OCI-LY7 (cell line): ENCODE results near the gene GRHL1. TPM values are rescaled to one million over a fixed set of nuclear protein-coding genes. Genes with fewer than 3 reads are reported as not detected.

Source experiments
- BruUV-seq: library from RNA; stranded (reverse); fragments of 400-500 nt; replicated peaks from 2 replicates; lab custom pipeline; 2021; lab: Mats Ljungman, UMichigan
- CTCF ChIA-PET: fragments of 300-600 bp; sonication (Branson Sonifier 250); formaldehyde crosslinking; loops from one replicate; lab custom pipeline; 2022; ENCODE audit warnings: antibody characterized with exemption; ENCODE audit not compliant: unreplicated experiment; lab: Charles Lee
- POLR2A ChIA-PET: fragments of 300-600 bp; sonication (Branson Sonifier 250); formaldehyde crosslinking; loops from one replicate; lab custom pipeline; 2022; ENCODE audit warnings: antibody characterized with exemption; lab: Charles Lee
- DNase-seq: peaks from one replicate; pipeline ENCODE4 v3.0.0-alpha.2; 2015; ENCODE audit warnings: low spot score
- H2AFZ ChIP-seq: fragments of 200-600 bp; sonication (generic), shearing (Covaris generic); 2 replicates; pipeline ENCODE4 v1.6.1; 2014; ENCODE audit warnings: mild to moderate bottlenecking, antibody characterized with exemption, low read length, moderate library complexity
- H3K27ac ChIP-seq: fragments of 200-600 bp; sonication (generic); 2 replicates; pipeline ENCODE4 v1.5.1; 2014; ENCODE audit warnings: mixed run types, low read depth, mild to moderate bottlenecking, moderate library complexity, low read length, inconsistent platforms; ENCODE audit not compliant: poor library complexity, severe bottlenecking
- H3K36me3 ChIP-seq: fragments of 200-600 bp; sonication (generic); 2 replicates; pipeline ENCODE4 v1.6.1; 2014; ENCODE audit warnings: mild to moderate bottlenecking, antibody characterized with exemption, low read length, moderate library complexity, mixed read lengths; ENCODE audit not compliant: insufficient read depth
- H3K4me1 ChIP-seq: fragments of 200-600 bp; sonication (generic); 2 replicates; pipeline ENCODE4 v1.5.1; 2014; ENCODE audit warnings: mild to moderate bottlenecking, low read length; ENCODE audit not compliant: insufficient read depth, poor library complexity, severe bottlenecking
- H3K4me2 ChIP-seq: fragments of 200-600 bp; sonication (generic); 2 replicates; pipeline ENCODE4 v1.6.1; 2014; ENCODE audit warnings: mild to moderate bottlenecking, low read length
- H3K4me3 ChIP-seq: fragments of 200-600 bp; sonication (generic); 2 replicates; pipeline ENCODE4 v1.5.1; 2014; ENCODE audit warnings: mild to moderate bottlenecking, low read depth, low read length; ENCODE audit not compliant: poor library complexity, severe bottlenecking
- H3K79me2 ChIP-seq: fragments of 200-600 bp; sonication (generic); 2 replicates; pipeline ENCODE4 v1.6.1; 2016; ENCODE audit warnings: low read depth, mild to moderate bottlenecking, low read length, moderate library complexity, mixed read lengths; ENCODE audit not compliant: insufficient read depth
- H3K9me2 ChIP-seq: fragments of 200-600 bp; sonication (generic); 2 replicates; pipeline ENCODE4 v1.6.1; 2016; ENCODE audit warnings: mild to moderate bottlenecking, low read length, mixed read lengths; ENCODE audit not compliant: insufficient read depth
- H3K9me3 ChIP-seq: fragments of 200-600 bp; sonication (generic); 2 replicates; pipeline ENCODE4 v1.6.1; 2014; ENCODE audit warnings: mild to moderate bottlenecking, mixed run types, low read length, mixed read lengths
- H4K20me1 ChIP-seq: fragments of 200-600 bp; sonication (generic); 2 replicates; pipeline ENCODE4 v1.6.1; 2014; ENCODE audit warnings: mild to moderate bottlenecking, antibody characterized with exemption, low read length, moderate library complexity, mixed read lengths; ENCODE audit not compliant: insufficient read depth
- CTCF ChIP-seq: fragments of 200-600 bp; sonication (generic); conservative IDR thresholded peaks from 2 replicates; pipeline ENCODE4 v1.5.1; 2014; ENCODE audit warnings: mild to moderate bottlenecking, antibody characterized with exemption, low read length, moderate library complexity, mixed read lengths
- EZH2phosphoT487 ChIP-seq: fragments of 200-600 bp; sonication (generic); IDR thresholded peaks from 2 replicates; pipeline ENCODE4 v1.6.1; 2018; ENCODE audit warnings: low read depth, borderline replicate concordance, mild to moderate bottlenecking, mixed run types, antibody characterized with exemption, low read length, moderate library complexity, mixed read lengths
- intact Hi-C: fragments of 100-400 bp; cut with micrococcal nuclease; formaldehyde crosslinking; loops from one replicate; pipeline ENCODE4 v1.10.0; 2022; ENCODE audit not compliant: unreplicated experiment
- total RNA-seq, 2 experiments: library from RNA; depleted of rRNA in 1 of 2; stranded (reverse); fragments of >200 nt in 1 of 2; shearing (Covaris generic) in 1 of 2; gene quantifications; 2 replicates each; pipeline ENCODE4 v1.2.3, GENCODE V29; 2014 to 2022

Gene GRHL1
- total RNA-seq, 2 experiments from 2014 or later = 0.19 to 2.5 TPM

- Histone ChIP-seq H4K20me1 (no peaks in the 10 kb centered on the region), H3K9me2 (no peaks in the 10 kb centered on the region), H3K9me3 (no peaks in the 10 kb centered on the region), H3K4me3 (peak overlapping the region; percentile 77), H2AFZ (peak overlapping the region; percentile 91), H3K36me3 (no peaks in the 10 kb centered on the region), H3K4me2 (peak overlapping the region; percentile 78), H3K27ac (no peak overlapping the region), H3K79me2 (no peaks in the 10 kb centered on the region), H3K4me1 (peaks cover 12% of the 10 kb centered on the region)
- no TSS peak for BruUV-seq
- ChIA-PET CTCF (no interaction called here), POLR2A (no interaction called here)
- intact Hi-C loops = loop anchor here (1.0 to 10.0 kb wide), 3 partner anchors 94 to 494 kb away; partner anchors contain the start of gene ODC1
- no peak for DNase-seq
- TF ChIP-seq CTCF (no peak; the same call in 1 of the 2 replicates), EZH2phosphoT487 (no peak)
These were observed 797 bp upstream of the GRHL1 start for GRCh38 chr2:9950521-9951271.

- intact Hi-C loops = loop anchor here (1.0 to 10.0 kb wide), 3 partner anchors 93 to 494 kb away; partner anchors contain the start of gene ODC1
- H3K4me3 ChIP-seq = peak overlapping the region; percentile 77
- H3K9me2 ChIP-seq = no peaks in the 10 kb centered on the region
- no peaks in the 10 kb centered on the region for H3K36me3 ChIP-seq
- POLR2A ChIA-PET = no interaction called here
- peaks cover 12% of the 10 kb centered on the region for H3K4me1 ChIP-seq
- no peak for TF ChIP-seq CTCF
- no peak for TF ChIP-seq EZH2phosphoT487
- H4K20me1 ChIP-seq = no peaks in the 10 kb centered on the region
- H3K79me2 ChIP-seq = no peaks in the 10 kb centered on the region
- BruUV-seq = no TSS peak
- no peaks in the 10 kb centered on the region for H3K9me3 ChIP-seq
- CTCF ChIA-PET = no interaction called here
- DNase-seq = no peak
- H3K27ac ChIP-seq = no peak overlapping the region
- H2AFZ ChIP-seq = peak overlapping the region; percentile 91
- H3K4me2 ChIP-seq = peak overlapping the region; percentile 78
These were observed 296 bp upstream of the GRHL1 start for GRCh38 chr2:9951272-9951521.

- H3K9me3 ChIP-seq = no peaks in the 10 kb centered on the region
- peaks cover 12% of the 10 kb centered on the region for H3K4me1 ChIP-seq
- DNase-seq = no peak
- no peaks in the 10 kb centered on the region for H3K9me2 ChIP-seq
- no peak overlapping the region for H3K27ac ChIP-seq
- H3K4me3 ChIP-seq = peak overlapping the region; percentile 77
- no peaks in the 10 kb centered on the region for H3K79me2 ChIP-seq
- no peak for TF ChIP-seq EZH2phosphoT487
- no peak for TF ChIP-seq CTCF
- H3K4me2 ChIP-seq = peak overlapping the region; percentile 78
- H4K20me1 ChIP-seq = no peaks in the 10 kb centered on the region
- intact Hi-C loops = loop anchor here (5.0 to 10.0 kb wide), 2 partner anchors 140 to 492 kb away; partner anchors contain the start of gene ODC1
- BruUV-seq = no TSS peak
- ChIA-PET CTCF (no interaction called here), POLR2A (no interaction called here)
- H2AFZ ChIP-seq = peak overlapping the region; percentile 63
- no peaks in the 10 kb centered on the region for H3K36me3 ChIP-seq
These were observed 819 bp downstream of the GRHL1 start for GRCh38 chr2:9952286-9952737.
